ENCODE measurements around the gene AP2M1. TPM values are rescaled to one million over a fixed set of nuclear protein-coding genes. Genes with fewer than 3 reads are reported as not detected.

AP2M1 gene
- total RNA-seq, 2 experiments from 2014 or later: 147 to 158 TPM

- CTCF ChIA-PET (ENCODE audit: unreplicated experiment): interaction anchor here (0.6 to 1.6 kb wide), 4 partner anchors 9 to 432 kb away, joined by 3 to 4 read pairs (median 3); no protein-coding TSS in a partner anchor
- BruUV-seq (replicated peaks): no TSS peak
- TF ChIP-seq, protein P1, sequence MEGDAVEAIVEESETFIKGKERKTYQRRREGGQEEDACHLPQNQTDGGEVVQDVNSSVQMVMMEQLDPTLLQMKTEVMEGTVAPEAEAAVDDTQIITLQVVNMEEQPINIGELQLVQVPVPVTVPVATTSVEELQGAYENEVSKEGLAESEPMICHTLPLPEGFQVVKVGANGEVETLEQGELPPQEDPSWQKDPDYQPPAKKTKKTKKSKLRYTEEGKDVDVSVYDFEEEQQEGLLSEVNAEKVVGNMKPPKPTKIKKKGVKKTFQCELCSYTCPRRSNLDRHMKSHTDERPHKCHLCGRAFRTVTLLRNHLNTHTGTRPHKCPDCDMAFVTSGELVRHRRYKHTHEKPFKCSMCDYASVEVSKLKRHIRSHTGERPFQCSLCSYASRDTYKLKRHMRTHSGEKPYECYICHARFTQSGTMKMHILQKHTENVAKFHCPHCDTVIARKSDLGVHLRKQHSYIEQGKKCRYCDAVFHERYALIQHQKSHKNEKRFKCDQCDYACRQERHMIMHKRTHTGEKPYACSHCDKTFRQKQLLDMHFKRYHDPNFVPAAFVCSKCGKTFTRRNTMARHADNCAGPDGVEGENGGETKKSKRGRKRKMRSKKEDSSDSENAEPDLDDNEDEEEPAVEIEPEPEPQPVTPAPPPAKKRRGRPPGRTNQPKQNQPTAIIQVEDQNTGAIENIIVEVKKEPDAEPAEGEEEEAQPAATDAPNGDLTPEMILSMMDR (conservative IDR thresholded peaks at IDR 0.05; ENCODE audit: low read length): peak; percentile 84
- TF ChIP-seq EZH2phosphoT487 (IDR thresholded peaks at IDR 0.05; ENCODE audit: borderline replicate concordance, low read depth, low read length): no peak
- Histone ChIP-seq H3K4me3 (ENCODE audit: low read depth, low read length, poor library complexity, severe bottlenecking) (no peak overlapping the region), H3K9me2 (ENCODE audit: insufficient read depth, low read length) (no peaks in the 10 kb centered on the region), H3K79me2 (ENCODE audit: insufficient read depth, low read depth, low read length) (no peaks in the 10 kb centered on the region), H3K27ac (ENCODE audit: low read depth, low read length, poor library complexity, severe bottlenecking) (no peak overlapping the region), H4K20me1 (ENCODE audit: insufficient read depth, low read length) (no peaks in the 10 kb centered on the region), H3K36me3 (ENCODE audit: insufficient read depth, low read length) (no peaks in the 10 kb centered on the region), H2AFZ (ENCODE audit: low read length) (no peak overlapping the region), H3K9me3 (ENCODE audit: low read length) (no peaks in the 10 kb centered on the region), H3K4me2 (ENCODE audit: low read length) (no peak overlapping the region), H3K4me1 (ENCODE audit: insufficient read depth, low read length, poor library complexity, severe bottlenecking) (peaks cover 7% of the 10 kb centered on the region)
- DNase-seq (ENCODE audit: low spot score): peak; percentile 65
- POLR2A ChIA-PET: interaction anchor here (0.6 to 1.2 kb wide), 4 partner anchors 18 to 226 kb away, joined by 3 to 6 read pairs (median 4); no protein-coding TSS in a partner anchor
- intact Hi-C loops (cut with micrococcal nuclease; ENCODE audit: unreplicated experiment): loop anchor here (1.0 kb wide), 1 partner anchor 62 kb away; no protein-coding TSS in a partner anchor
These were observed 52.9 kb downstream of the AP2M1 start for GRCh38 chr3:184227481-184227935.

DNA sequence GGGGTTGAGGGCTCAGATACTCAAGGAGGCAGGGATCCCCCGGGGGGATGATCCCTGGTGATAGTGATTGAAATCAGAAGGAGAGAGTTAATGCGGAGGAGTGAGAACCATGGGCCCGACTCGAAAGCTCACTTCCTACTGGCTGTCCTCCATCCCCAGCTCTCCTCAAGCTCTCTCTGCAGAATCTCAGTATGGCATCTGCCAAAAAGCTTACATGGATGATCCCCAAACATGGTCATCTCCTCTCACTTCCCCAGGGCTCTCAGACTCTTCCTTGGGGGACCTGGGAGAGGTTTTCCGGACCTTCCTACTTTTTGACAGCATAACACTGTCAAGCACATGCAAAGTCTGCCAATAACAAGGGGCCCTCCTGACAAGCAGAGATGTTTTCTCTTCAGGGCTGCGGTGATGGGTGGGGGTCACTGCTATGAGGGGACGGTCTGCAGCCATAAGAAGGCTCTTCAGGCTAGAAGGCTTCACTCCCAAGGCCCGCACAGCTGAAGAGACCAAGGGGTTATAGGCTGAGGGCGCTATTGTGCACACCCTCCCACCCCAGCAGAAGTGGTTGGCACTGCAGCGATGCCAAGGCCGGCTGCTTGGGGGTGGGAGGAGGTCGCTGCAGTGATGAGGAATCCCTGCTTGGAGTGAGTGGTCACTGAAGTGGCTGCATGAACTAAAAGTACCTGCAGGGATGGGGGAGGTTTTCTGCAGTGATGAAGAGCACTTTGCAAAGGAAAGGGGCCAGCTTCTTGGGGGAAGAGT is 53.9 kb downstream of the AP2M1 start:
- Histone ChIP-seq H3K9me3 (ENCODE audit: low read length) (no peaks in the 10 kb centered on the region), H3K4me2 (ENCODE audit: low read length) (no peak overlapping the region), H2AFZ (ENCODE audit: low read length) (no peak overlapping the region), H3K4me3 (ENCODE audit: low read depth, low read length, poor library complexity, severe bottlenecking) (no peak overlapping the region), H3K27ac (ENCODE audit: low read depth, low read length, poor library complexity, severe bottlenecking) (no peak overlapping the region), H3K79me2 (ENCODE audit: insufficient read depth, low read depth, low read length) (no peaks in the 10 kb centered on the region), H3K4me1 (ENCODE audit: insufficient read depth, low read length, poor library complexity, severe bottlenecking) (peaks cover 7% of the 10 kb centered on the region), H3K36me3 (ENCODE audit: insufficient read depth, low read length) (no peaks in the 10 kb centered on the region), H4K20me1 (ENCODE audit: insufficient read depth, low read length) (no peaks in the 10 kb centered on the region), H3K9me2 (ENCODE audit: insufficient read depth, low read length) (no peaks in the 10 kb centered on the region)
- intact Hi-C loops (cut with micrococcal nuclease; ENCODE audit: unreplicated experiment): no loop called here
- ChIA-PET POLR2A (interaction anchor here (1.2 kb wide), 1 partner anchor 25 kb away, joined by 6 read pairs; no protein-coding TSS in a partner anchor), CTCF (ENCODE audit: unreplicated experiment) (interaction anchor here (0.6 to 1.6 kb wide), 3 partner anchors 8 to 211 kb away, joined by 3 to 13 read pairs (median 3); partner anchors contain the start of gene ABCC5)
- no TSS peak for BruUV-seq (replicated peaks)
- no peak for DNase-seq (ENCODE audit: low spot score)
- no peak for TF ChIP-seq EZH2phosphoT487 (IDR thresholded peaks at IDR 0.05; ENCODE audit: borderline replicate concordance, low read depth, low read length)
- TF ChIP-seq, protein P1 (conservative IDR thresholded peaks at IDR 0.05; ENCODE audit: low read length): no peak
